ENCODE measurements around the gene IP6K1. TPM values are rescaled to one million over a fixed set of nuclear protein-coding genes. Genes with fewer than 3 reads are reported as not detected.
A peak's percentile ranks its signal among the peaks of the same experiment; 100 is the strongest.

Gene IP6K1
- total and polyA plus RNA-seq, 10 of the 15 experiments (the other 5 are each of a cell fraction or from before 2014, with no cell fraction given) = 1.3 to 30.6 (median 18.2) TPM

DNA sequence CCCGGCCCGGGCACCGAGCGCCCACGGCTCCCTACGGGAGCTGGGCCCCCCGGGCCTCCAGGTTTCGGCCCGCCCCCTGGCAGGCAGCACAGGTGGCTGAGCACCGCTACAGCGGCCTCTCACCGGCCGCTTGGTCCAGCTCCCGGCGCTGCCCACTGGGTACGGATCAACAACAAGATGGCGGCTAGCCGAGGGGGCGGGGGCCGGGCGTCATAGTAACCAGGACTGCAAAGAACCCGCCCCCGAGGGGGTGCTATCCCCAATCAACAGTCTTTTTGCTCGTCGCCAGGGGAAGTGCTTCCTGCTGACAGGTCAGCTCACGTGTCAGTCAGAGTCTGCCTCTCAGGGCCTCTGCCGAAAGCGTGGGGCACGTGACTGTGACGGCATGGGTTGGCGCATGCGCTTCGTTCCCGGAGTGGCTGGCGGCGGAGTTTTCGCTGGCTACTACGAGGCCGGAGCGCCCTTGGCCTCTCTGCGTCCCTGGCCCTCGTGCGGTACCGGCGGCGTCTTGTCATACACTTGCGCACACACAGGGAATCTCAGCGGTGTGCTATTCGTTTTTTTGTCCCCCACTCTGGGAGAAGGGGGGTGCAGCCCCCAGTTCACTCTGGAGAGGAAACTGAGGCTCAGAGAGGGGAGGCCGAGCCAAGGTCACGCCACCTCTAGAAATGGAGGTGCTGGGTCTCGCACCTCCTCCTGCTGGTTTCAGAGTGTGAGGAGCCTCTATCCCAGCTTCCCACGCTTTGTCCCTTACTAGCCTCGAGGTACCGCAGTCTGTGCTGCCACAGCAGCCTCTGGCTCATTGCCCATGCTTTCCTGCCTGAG, at the start of gene IP6K1 (continued):
- no peak; the same call in 1 of the 2 replicates for TF ChIP-seq MXI1 (IDR thresholded peaks at IDR 0.05; ENCODE audit: low read depth, low read length)
- 0 out of 2 replicates have a peak, but pooled peaks have one; percentile 37 for TF ChIP-seq ESRRA (IDR thresholded peaks at IDR 0.05; ENCODE audit: low read length)
- 0 out of 2 replicates have a peak, but pooled peaks have one; percentile 40 for TF ChIP-seq SMARCA5 (IDR thresholded peaks at IDR 0.05)
- TF ChIP-seq, protein P1, sequence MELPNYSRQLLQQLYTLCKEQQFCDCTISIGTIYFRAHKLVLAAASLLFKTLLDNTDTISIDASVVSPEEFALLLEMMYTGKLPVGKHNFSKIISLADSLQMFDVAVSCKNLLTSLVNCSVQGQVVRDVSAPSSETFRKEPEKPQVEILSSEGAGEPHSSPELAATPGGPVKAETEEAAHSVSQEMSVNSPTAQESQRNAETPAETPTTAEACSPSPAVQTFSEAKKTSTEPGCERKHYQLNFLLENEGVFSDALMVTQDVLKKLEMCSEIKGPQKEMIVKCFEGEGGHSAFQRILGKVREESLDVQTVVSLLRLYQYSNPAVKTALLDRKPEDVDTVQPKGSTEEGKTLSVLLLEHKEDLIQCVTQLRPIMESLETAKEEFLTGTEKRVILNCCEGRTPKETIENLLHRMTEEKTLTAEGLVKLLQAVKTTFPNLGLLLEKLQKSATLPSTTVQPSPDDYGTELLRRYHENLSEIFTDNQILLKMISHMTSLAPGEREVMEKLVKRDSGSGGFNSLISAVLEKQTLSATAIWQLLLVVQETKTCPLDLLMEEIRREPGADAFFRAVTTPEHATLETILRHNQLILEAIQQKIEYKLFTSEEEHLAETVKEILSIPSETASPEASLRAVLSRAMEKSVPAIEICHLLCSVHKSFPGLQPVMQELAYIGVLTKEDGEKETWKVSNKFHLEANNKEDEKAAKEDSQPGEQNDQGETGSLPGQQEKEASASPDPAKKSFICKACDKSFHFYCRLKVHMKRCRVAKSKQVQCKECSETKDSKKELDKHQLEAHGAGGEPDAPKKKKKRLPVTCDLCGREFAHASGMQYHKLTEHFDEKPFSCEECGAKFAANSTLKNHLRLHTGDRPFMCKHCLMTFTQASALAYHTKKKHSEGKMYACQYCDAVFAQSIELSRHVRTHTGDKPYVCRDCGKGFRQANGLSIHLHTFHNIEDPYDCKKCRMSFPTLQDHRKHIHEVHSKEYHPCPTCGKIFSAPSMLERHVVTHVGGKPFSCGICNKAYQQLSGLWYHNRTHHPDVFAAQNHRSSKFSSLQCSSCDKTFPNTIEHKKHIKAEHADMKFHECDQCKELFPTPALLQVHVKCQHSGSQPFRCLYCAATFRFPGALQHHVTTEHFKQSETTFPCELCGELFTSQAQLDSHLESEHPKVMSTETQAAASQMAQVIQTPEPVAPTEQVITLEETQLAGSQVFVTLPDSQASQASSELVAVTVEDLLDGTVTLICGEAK (IDR thresholded peaks at IDR 0.05; ENCODE audit: borderline replicate concordance) = peak; percentile 79; the same call in 1 of the 2 replicates
- TF ChIP-seq, protein P2, sequence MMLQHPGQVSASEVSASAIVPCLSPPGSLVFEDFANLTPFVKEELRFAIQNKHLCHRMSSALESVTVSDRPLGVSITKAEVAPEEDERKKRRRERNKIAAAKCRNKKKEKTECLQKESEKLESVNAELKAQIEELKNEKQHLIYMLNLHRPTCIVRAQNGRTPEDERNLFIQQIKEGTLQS (IDR thresholded peaks at IDR 0.05; ENCODE audit: borderline replicate concordance, extremely low read depth, low read depth, low read length) = peak; percentile 94
- TF ChIP-seq IRF4 (IDR thresholded peaks at IDR 0.05; ENCODE audit: low read depth, low read length) = no peak
- TF ChIP-seq MEF2A (IDR thresholded peaks at IDR 0.05; ENCODE audit: insufficient read depth, low read depth, low read length) = no peak
- peak; percentile 18; the same call in 1 of the 2 replicates for TF ChIP-seq RB1 (IDR thresholded peaks at IDR 0.05; ENCODE audit: borderline replicate concordance)
- TF ChIP-seq, protein P3, sequence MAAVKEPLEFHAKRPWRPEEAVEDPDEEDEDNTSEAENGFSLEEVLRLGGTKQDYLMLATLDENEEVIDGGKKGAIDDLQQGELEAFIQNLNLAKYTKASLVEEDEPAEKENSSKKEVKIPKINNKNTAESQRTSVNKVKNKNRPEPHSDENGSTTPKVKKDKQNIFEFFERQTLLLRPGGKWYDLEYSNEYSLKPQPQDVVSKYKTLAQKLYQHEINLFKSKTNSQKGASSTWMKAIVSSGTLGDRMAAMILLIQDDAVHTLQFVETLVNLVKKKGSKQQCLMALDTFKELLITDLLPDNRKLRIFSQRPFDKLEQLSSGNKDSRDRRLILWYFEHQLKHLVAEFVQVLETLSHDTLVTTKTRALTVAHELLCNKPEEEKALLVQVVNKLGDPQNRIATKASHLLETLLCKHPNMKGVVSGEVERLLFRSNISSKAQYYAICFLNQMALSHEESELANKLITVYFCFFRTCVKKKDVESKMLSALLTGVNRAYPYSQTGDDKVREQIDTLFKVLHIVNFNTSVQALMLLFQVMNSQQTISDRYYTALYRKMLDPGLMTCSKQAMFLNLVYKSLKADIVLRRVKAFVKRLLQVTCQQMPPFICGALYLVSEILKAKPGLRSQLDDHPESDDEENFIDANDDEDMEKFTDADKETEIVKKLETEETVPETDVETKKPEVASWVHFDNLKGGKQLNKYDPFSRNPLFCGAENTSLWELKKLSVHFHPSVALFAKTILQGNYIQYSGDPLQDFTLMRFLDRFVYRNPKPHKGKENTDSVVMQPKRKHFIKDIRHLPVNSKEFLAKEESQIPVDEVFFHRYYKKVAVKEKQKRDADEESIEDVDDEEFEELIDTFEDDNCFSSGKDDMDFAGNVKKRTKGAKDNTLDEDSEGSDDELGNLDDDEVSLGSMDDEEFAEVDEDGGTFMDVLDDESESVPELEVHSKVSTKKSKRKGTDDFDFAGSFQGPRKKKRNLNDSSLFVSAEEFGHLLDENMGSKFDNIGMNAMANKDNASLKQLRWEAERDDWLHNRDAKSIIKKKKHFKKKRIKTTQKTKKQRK (IDR thresholded peaks at IDR 0.05; ENCODE audit: low read depth, low read length) = peak; percentile 87
- TF ChIP-seq, protein P4, sequence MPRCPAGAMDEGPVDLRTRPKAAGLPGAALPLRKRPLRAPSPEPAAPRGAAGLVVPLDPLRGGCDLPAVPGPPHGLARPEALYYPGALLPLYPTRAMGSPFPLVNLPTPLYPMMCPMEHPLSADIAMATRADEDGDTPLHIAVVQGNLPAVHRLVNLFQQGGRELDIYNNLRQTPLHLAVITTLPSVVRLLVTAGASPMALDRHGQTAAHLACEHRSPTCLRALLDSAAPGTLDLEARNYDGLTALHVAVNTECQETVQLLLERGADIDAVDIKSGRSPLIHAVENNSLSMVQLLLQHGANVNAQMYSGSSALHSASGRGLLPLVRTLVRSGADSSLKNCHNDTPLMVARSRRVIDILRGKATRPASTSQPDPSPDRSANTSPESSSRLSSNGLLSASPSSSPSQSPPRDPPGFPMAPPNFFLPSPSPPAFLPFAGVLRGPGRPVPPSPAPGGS (IDR thresholded peaks at IDR 0.05; ENCODE audit: borderline replicate concordance, insufficient read depth, low read depth, low read length, poor library complexity, severe bottlenecking) = no peak
- no peak for TF ChIP-seq ASH2L (IDR thresholded peaks at IDR 0.05; ENCODE audit: borderline replicate concordance, low read depth)
- no peak; the same call in 1 of the 2 replicates for TF ChIP-seq TARDBP (IDR thresholded peaks at IDR 0.05; ENCODE audit: borderline replicate concordance)
- TF ChIP-seq NFXL1 (IDR thresholded peaks at IDR 0.05; ENCODE audit: borderline replicate concordance) = no peak
- TF ChIP-seq STAT1 (conservative IDR thresholded peaks at IDR 0.05) = no peak
- TF ChIP-seq POLR2A (IDR thresholded peaks at IDR 0.05; ENCODE audit: low read depth, low read length) = peak; percentile 96
- TF ChIP-seq BMI1 (IDR thresholded peaks at IDR 0.05; ENCODE audit: borderline replicate concordance) = peak; percentile 91
- TF ChIP-seq, protein P5, sequence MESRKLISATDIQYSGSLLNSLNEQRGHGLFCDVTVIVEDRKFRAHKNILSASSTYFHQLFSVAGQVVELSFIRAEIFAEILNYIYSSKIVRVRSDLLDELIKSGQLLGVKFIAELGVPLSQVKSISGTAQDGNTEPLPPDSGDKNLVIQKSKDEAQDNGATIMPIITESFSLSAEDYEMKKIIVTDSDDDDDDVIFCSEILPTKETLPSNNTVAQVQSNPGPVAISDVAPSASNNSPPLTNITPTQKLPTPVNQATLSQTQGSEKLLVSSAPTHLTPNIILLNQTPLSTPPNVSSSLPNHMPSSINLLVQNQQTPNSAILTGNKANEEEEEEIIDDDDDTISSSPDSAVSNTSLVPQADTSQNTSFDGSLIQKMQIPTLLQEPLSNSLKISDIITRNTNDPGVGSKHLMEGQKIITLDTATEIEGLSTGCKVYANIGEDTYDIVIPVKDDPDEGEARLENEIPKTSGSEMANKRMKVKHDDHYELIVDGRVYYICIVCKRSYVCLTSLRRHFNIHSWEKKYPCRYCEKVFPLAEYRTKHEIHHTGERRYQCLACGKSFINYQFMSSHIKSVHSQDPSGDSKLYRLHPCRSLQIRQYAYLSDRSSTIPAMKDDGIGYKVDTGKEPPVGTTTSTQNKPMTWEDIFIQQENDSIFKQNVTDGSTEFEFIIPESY (IDR thresholded peaks at IDR 0.05) = no peak; the same call in 1 of the 2 replicates
- no peak for TF ChIP-seq ZNF274 (IDR thresholded peaks at IDR 0.05; ENCODE audit: insufficient read depth, insufficient read length)
